Measurements from ENCODE around the gene WDR7. TPM values are rescaled to one million over a fixed set of nuclear protein-coding genes. Genes with fewer than 3 reads are reported as not detected.

Gene WDR7
- total RNA-seq, 1 experiment from 2014 or later, result 7.8 TPM

DNA sequence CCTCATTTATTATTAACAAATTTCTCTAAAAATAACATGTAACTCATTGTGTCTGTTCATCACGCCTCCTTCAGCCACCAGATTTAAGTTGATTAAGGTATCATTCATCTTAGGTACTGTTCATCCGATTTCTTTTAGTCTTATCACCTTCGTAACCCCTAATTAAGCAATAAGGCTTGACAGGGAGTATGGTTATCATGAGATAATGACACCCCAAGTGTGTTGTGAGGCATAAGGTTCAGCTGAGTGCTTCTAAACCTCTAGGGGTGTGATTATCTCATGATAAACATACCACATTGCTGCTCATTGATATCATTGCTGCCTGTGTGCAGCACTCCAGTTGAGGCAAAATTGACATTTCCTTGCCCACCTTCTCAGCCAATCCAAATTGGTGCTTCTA, 336.9 kb downstream of the WDR7 start:
- no peak for DNase-seq
- ChIA-PET CTCF (no interaction called here), POLR2A (no interaction called here)
- no peaks in the 10 kb centered on the region for H3K36me3 Mint-ChIP-seq (ENCODE audit: insufficient read depth, unreplicated experiment)
- Histone ChIP-seq H3K36me3 (ENCODE audit: control insufficient read depth, insufficient read depth, low read length) (no peaks in the 10 kb centered on the region), H3K4me1 (no peaks in the 10 kb centered on the region), H3K9me3 (no peaks in the 10 kb centered on the region), H3K4me3 (ENCODE audit: low read depth, low read length) (no peak overlapping the region), H3K27me3 (replicated peaks; ENCODE audit: control insufficient read depth, insufficient read depth, low read length) (no peaks in the 10 kb centered on the region)
- no peaks in the 10 kb centered on the region for H3K9me3 Mint-ChIP-seq (ENCODE audit: unreplicated experiment)
- no peaks in the 10 kb centered on the region for H3K4me1 Mint-ChIP-seq (ENCODE audit: low read depth, unreplicated experiment)
- intact Hi-C loops (cut with micrococcal nuclease; ENCODE audit: unreplicated experiment), result no loop called here
- no peak overlapping the region for H3K4me3 Mint-ChIP-seq (ENCODE audit: unreplicated experiment)
- no peak for TF ChIP-seq CTCF (IDR thresholded peaks at IDR 0.05; ENCODE audit: insufficient read depth in 1 of 2, low read depth in 1 of 2, low read length in 1 of 2, severe bottlenecking in 1 of 2, unreplicated experiment in 1 of 2)
- H3K27me3 Mint-ChIP-seq (ENCODE audit: insufficient read depth, unreplicated experiment), result no peaks in the 10 kb centered on the region
- H3K27ac Mint-ChIP-seq (ENCODE audit: unreplicated experiment), result no peak overlapping the region
- no TSS peak for BruUV-seq (replicated peaks)

- DNase-seq, result no peak
- Mint-ChIP-seq H3K27ac (ENCODE audit: unreplicated experiment) (no peak overlapping the region), H3K27me3 (ENCODE audit: insufficient read depth, unreplicated experiment) (no peaks in the 10 kb centered on the region), H3K9me3 (ENCODE audit: unreplicated experiment) (no peaks in the 10 kb centered on the region), H3K4me1 (ENCODE audit: low read depth, unreplicated experiment) (peaks cover 2% of the 10 kb centered on the region), H3K36me3 (ENCODE audit: insufficient read depth, unreplicated experiment) (no peaks in the 10 kb centered on the region), H3K4me3 (ENCODE audit: unreplicated experiment) (no peak overlapping the region)
- ChIA-PET CTCF (no interaction called here), POLR2A (no interaction called here)
- TF ChIP-seq CTCF (IDR thresholded peaks at IDR 0.05; ENCODE audit: insufficient read depth in 1 of 2, low read depth in 1 of 2, low read length in 1 of 2, severe bottlenecking in 1 of 2, unreplicated experiment in 1 of 2), result no peak
- Histone ChIP-seq H3K4me3 (ENCODE audit: low read depth, low read length) (no peak overlapping the region), H3K4me1 (no peaks in the 10 kb centered on the region), H3K27me3 (replicated peaks; ENCODE audit: control insufficient read depth, insufficient read depth, low read length) (no peaks in the 10 kb centered on the region), H3K36me3 (ENCODE audit: control insufficient read depth, insufficient read depth, low read length) (no peaks in the 10 kb centered on the region), H3K9me3 (no peaks in the 10 kb centered on the region)
- intact Hi-C loops (cut with micrococcal nuclease; ENCODE audit: unreplicated experiment), result no loop called here
- no TSS peak for BruUV-seq (replicated peaks)
These were observed 339.5 kb downstream of the WDR7 start for GRCh38 chr18:56990678-56991077.

- Histone ChIP-seq H3K4me1 (no peaks in the 10 kb centered on the region), H3K27me3 (replicated peaks; ENCODE audit: control insufficient read depth, insufficient read depth, low read length) (no peaks in the 10 kb centered on the region), H3K36me3 (ENCODE audit: control insufficient read depth, insufficient read depth, low read length) (no peaks in the 10 kb centered on the region), H3K4me3 (ENCODE audit: low read depth, low read length) (no peak overlapping the region), H3K9me3 (no peaks in the 10 kb centered on the region)
- CTCF ChIA-PET, result no interaction called here
- no peak for DNase-seq
- BruUV-seq (replicated peaks), result no TSS peak
- Mint-ChIP-seq H3K4me1 (ENCODE audit: low read depth, unreplicated experiment) (peaks cover 5% of the 10 kb centered on the region), H3K27ac (ENCODE audit: unreplicated experiment) (no peak overlapping the region), H3K27me3 (ENCODE audit: insufficient read depth, unreplicated experiment) (no peaks in the 10 kb centered on the region), H3K4me3 (ENCODE audit: unreplicated experiment) (no peak overlapping the region), H3K36me3 (ENCODE audit: insufficient read depth, unreplicated experiment) (no peaks in the 10 kb centered on the region), H3K9me3 (ENCODE audit: unreplicated experiment) (no peaks in the 10 kb centered on the region)
- no peak for TF ChIP-seq CTCF (IDR thresholded peaks at IDR 0.05; ENCODE audit: insufficient read depth in 1 of 2, low read depth in 1 of 2, low read length in 1 of 2, severe bottlenecking in 1 of 2, unreplicated experiment in 1 of 2)
- intact Hi-C loops (cut with micrococcal nuclease; ENCODE audit: unreplicated experiment), result no loop called here
- POLR2A ChIA-PET, result no interaction called here
These were observed 341.6 kb downstream of the WDR7 start for GRCh38 chr18:56992777-56993176.
